HG02678 (cell line): ENCODE data around the gene HCN3.
A peak's percentile ranks its signal among the peaks of the same experiment; 100 is the strongest.

ENCODE experiments used
- ATAC-seq: cut with Tn5 transposase; IDR thresholded peaks from one replicate; pipeline ENCODE4 v1.9.1; 2021; ENCODE audit warnings: mild to moderate bottlenecking, moderate library complexity; ENCODE audit not compliant: unreplicated experiment

HCN3 gene

GRCh38 chr1:155254228-155254713 lies 23.0 kb upstream of the HCN3 start:
- ATAC-seq, result no peak

- ATAC-seq, result no peak
Observed at GRCh38 chr1:155254714-155255242, 22.5 kb upstream of the HCN3 start.

GRCh38 chr1:155255243-155256007 lies 21.8 kb upstream of the HCN3 start, which contains the start of gene ENTREP3:
TSS of gene ENTREP3 (minus strand) at chr1:155255483. CDS start at chr1:155254877, 606 bp downstream.
- peak; percentile 74 for ATAC-seq

- ATAC-seq, result no peak
Observed at GRCh38 chr1:155256058-155256852, 21.0 kb upstream of the HCN3 start.

- ATAC-seq, result no peak
Observed at GRCh38 chr1:155260276-155260675, 17.0 kb upstream of the HCN3 start.

GRCh38 chr1:155261493-155261851 lies 15.8 kb upstream of the HCN3 start:
- ATAC-seq, result peak; percentile 2

GRCh38 chr1:155261852-155262673 lies 15.2 kb upstream of the HCN3 start, which contains the start of gene SCAMP3:
TSS of gene SCAMP3 (minus strand) at chr1:155262360. CDS start at chr1:155262151, 209 bp downstream.
- ATAC-seq, result peak; percentile 95

- ATAC-seq, result no peak
Observed at GRCh38 chr1:155263067-155263466, 14.2 kb upstream of the HCN3 start.

GRCh38 chr1:155266553-155266952 lies 10.7 kb upstream of the HCN3 start:
- no peak for ATAC-seq

- no peak for ATAC-seq
Observed at GRCh38 chr1:155267373-155267772, 9.9 kb upstream of the HCN3 start.

GRCh38 chr1:155268630-155269029 lies 8.6 kb upstream of the HCN3 start:
- no peak for ATAC-seq

- no peak for ATAC-seq
Observed at GRCh38 chr1:155269381-155269780, 7.9 kb upstream of the HCN3 start.

- peak; percentile 36 for ATAC-seq
Observed at GRCh38 chr1:155272466-155273342, 4.6 kb upstream of the HCN3 start.

- peak; percentile 80 for ATAC-seq
Observed at GRCh38 chr1:155273343-155274245, 3.7 kb upstream of the HCN3 start, which contains the start of gene CLK2. TSS of gene CLK2 (minus strand) at chr1:155273504. CDS start at chr1:155270977, 2,527 bp downstream.

GRCh38 chr1:155277902-155278688 lies 832 bp downstream of the HCN3 start:
- ATAC-seq, result no peak

GRCh38 chr1:155278689-155279160 lies 1.5 kb downstream of the HCN3 start:
- ATAC-seq, result no peak

- ATAC-seq, result no peak
Observed at GRCh38 chr1:155279268-155279667, 2.0 kb downstream of the HCN3 start.
